ENCODE measurements around the gene CHRND.

DNA sequence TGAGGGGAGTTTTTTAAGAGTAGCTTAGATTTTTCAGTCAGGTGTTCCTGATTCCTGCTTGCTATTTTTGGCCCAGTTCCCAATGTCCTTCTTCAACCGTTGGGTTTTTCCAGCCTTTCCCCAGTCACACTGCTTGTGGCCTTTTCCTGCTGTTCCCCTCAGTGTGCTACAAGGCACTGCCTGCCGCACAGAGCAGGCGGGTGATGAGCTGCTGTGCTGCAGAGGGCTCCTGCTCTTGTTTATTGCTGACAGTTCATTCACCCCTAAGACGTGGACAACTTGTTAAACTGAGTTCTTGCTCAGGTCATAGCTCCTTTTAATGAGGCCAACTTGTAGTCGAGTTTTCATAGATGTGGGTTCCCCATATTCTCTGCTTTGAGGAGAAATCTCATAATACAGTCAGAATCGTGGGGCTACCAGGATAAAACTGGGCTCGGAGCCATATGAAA lies 45.1 kb downstream of the CHRND start:
- TF ChIP-seq CTCF (IDR thresholded peaks at IDR 0.05) (no peak), POLR2A (IDR thresholded peaks at IDR 0.05) (no peak)

All from testis (tissue), 2 donors.